GM21737 (cell line): ENCODE measurements around the gene AURKAIP1.

Experiments
- ATAC-seq: cut with Tn5 transposase; IDR thresholded peaks from one replicate; pipeline ENCODE4 v1.9.1; 2021; ENCODE audit warnings: mild to moderate bottlenecking, moderate library complexity; ENCODE audit not compliant: unreplicated experiment

Gene AURKAIP1

DNA sequence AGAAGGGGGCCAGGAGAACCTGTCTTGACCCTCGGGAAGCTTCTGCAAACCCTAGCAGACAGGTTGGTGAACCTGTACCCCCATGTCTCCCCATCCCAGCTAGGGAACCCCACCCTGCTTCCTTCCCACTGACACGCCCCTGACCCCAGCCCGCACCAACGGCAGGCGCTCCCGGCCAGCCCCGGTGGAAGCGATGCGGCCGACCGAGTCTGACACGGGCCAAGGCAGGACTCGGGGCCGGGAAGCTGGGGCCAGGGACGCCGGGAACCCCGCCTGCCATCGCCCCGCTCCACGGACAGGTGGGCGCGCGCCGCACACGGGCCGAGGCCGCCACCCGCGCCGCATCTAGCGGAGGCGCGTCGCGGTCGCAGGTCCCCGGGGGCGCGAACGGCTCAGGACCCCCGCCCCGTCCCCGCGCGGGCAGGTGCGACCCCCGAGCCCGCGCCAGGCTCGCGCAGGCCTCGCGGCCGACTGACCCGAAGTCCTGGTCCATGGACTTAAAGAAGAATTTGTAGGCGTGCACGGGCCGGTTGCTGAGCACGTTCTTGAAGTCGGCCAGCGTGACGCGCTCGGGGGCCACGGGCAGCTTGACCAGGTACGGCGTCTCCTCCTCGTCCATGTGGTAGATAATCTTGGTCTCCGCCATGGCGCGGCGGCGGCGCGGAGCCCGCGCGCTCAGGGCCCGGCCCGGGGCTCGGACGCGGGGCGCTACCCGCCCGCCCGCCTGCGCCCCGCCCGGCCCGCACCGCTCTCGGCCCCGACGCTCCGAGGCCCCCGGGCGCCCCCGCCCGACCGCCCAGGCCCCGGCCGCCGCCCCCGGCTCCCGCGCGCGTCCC lies 26.4 kb downstream of the AURKAIP1 start:
- ATAC-seq, result peak; percentile 33

- ATAC-seq, result no peak
Measured at GRCh38 chr1:1347663-1348419, 27.2 kb downstream of the AURKAIP1 start.

GRCh38 chr1:1347026-1347595 lies 27.9 kb downstream of the AURKAIP1 start:
- ATAC-seq, result no peak

DNA sequence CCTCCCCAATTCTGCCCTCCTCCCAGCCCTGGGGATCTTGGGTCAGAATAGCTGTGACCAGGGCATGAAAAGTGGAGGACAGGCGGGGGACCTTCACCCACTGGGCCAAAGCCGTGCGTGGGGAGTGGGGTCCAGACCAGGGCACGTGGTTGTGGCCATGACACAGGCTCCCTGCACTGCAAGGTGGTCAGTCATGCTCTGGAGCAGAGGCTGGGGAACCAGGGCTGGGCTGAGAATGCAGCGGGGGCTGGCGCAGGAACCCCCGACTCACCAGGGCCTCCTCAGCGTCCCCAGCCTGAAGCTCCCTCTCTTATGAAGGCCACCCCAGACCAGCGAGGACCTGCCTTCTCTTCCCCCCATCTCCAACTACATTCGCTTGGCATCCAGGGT lies 28.5 kb downstream of the AURKAIP1 start:
- ATAC-seq, result no peak

DNA sequence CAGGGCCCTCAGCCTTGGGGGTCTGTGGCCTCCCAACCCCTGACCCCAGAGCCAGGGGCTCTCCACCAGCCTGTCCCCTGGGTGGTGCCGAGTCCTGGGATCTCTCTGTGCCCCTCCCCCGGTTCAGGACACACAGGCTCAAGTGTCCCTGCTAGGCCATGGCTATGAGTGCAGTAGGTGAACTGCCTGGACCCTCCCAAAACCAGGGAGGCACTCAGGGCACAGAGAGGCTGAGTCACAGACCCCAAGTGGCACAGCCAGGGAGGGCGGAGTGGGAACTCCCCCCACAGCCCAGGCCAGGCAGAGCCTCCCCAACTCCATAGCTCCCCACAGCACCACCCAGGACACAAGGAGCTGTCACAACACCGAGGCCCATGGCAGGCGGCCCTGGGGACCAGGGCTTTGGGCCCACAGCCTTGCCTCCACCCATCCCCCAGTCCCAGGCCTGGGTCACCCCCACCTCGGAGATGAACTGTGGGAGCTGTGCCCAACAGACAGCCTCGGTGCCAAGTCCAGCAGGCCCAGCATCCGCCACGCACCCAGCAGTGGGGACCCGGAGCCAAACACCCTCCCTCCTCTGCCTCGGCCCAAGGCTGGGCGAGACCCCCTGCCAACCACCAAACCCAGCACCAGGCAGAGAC lies 29.0 kb downstream of the AURKAIP1 start:
- no peak for ATAC-seq

- ATAC-seq, result no peak
Measured at GRCh38 chr1:1345384-1345783, 29.6 kb downstream of the AURKAIP1 start.

- ATAC-seq, result no peak
Measured at GRCh38 chr1:1344655-1345361, 30.2 kb downstream of the AURKAIP1 start.

DNA sequence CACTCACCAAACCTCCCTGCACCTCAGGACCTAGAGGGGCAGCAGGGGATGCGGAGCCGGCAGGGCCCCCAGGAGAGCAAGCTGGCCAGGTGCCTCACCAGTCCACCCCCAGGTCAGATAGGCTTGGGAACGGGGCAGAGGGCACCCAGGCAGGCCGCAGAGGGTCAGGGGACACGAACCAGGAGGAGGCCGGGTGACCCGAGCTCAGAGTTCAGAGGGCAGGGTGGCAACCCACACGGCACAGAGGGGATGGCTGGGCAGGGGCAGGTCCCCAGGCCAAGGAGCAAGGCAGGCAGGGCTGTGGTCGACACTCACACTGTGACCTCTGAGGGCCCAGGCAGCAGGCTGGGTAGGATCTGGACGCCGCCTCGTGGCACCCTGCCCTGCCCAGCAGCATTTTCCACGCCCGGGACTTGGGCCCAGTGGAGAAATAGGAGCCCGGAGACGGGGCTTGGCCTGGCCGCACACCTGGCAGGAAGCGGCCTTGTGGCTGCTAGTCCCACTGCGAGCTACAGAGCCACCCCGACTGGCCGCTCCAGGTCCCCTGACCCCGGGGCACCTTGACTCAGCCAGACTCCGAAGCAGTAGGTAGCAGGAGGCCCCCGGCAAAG lies 31.1 kb downstream of the AURKAIP1 start:
- ATAC-seq, result no peak

DNA sequence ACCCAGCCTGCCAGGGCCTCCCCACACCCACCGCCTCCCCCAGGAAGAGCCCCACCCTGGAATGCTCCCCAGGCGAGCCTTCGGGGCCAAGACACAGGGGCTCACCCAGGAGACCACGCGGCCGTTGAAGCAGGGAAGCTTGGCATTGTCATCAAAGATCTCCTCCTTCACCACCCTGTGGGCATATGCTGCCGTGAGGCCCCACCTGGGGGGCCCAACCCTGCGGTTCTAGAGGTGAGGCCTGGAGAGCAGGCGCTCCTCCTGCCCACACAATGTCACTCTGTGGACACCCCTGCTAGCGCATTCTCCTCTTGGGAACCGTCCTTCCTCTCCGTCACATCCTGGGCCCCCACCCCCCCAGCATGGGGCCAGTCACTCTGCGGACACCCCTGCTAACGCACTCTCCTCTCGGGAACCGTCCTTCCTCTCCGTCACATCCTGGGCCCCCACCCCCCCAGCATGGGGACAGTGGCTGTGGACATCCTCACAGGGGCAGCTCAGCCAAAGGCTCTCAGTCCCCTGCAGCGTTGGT lies 32.4 kb downstream of the AURKAIP1 start:
- no peak for ATAC-seq

DNA sequence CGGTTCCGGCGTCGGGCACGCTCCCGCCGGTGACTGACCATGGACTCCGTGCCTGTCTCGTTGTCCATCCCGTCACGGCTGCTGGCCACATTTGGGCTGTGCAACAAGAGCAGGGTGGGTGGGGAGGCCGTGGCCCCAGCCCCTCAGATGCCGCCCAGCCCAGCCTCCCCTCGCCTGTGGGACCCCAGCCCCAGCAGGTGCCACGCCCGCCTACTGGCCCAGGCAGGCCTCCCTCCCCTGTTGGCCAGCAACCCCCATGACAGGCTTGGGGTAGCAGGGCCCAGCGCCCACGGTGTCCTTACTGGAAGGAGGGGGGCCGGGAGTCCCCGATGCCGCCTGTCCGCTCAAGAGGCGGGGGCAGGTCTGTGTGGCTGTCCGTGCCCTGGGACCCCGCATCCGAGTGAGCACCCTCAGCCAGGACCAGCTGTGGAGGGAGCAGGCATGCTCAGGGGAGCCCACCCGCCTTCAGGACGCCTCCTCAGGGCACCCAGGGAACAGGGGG lies 32.9 kb downstream of the AURKAIP1 start:
- no peak for ATAC-seq

DNA sequence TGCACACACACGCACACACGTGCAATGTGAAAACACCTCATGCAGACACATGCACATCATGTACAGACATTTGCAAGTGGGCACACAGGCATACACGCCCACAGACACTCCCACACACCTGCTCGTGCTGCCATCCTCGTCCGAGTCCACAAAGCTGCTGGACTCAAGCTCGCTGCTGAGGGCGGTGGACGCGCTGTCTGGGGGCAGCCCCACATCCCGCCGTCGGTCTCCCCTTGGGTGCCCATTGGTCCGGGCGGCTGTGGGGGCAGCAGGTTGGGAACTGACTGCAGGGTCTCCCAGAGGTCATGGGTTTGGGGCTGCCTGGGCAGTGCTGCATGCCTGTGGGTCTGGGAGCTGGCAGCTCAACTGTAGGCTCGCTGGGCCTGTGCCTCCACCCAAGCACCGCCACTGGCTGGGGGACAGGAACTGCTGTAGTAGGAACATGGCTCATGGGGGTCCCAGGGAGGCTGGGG lies 33.4 kb downstream of the AURKAIP1 start:
- ATAC-seq, result no peak

- ATAC-seq, result no peak
Measured at GRCh38 chr1:1340791-1341548, 34.0 kb downstream of the AURKAIP1 start.

DNA sequence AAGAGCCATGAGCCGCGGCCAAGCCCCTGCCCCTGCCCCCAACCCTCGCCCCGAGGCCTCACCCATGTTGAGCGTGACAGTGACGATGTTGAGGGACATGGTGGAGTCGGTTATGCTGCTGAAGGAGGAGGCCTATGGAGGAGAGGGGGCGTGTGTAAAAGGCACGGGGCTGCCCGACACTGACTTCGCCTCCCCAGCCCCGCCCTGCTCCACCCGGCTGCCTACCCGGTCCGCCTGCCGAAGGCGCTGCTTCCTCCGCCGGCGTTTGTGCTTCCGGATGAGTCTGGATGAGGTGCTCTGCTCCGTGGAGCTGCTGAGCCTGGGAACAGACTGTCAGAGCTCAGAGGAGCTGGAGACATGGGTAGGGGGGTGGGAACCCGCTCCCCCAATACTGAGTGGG lies 34.8 kb downstream of the AURKAIP1 start:
- ATAC-seq, result no peak

- ATAC-seq, result no peak
Measured at GRCh38 chr1:1338278-1338677, 36.7 kb downstream of the AURKAIP1 start.

GRCh38 chr1:1337793-1338147 lies 37.2 kb downstream of the AURKAIP1 start:
- ATAC-seq, result no peak

GRCh38 chr1:1336931-1337792 lies 37.8 kb downstream of the AURKAIP1 start:
- ATAC-seq, result no peak

DNA sequence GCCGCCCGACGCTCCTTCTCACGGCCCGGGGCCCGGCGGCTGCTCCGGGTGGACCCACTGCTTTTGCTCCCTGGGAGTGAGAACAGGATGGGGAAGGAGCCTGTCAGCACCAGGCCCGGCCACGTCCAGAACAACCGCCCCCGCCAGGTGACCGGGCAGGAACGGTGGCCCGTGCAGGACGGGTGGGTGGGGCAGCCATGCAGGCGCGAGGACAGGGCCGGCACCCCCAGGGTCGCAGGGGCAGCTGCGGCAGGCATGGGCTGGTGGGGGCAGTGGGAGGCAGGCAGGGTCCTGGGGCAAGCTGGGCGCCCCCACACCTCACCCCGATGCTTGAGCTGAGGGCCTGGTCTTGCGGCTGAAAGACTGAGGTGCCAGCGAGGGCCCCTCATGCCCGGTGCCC lies 38.6 kb downstream of the AURKAIP1 start:
- ATAC-seq, result no peak

DNA sequence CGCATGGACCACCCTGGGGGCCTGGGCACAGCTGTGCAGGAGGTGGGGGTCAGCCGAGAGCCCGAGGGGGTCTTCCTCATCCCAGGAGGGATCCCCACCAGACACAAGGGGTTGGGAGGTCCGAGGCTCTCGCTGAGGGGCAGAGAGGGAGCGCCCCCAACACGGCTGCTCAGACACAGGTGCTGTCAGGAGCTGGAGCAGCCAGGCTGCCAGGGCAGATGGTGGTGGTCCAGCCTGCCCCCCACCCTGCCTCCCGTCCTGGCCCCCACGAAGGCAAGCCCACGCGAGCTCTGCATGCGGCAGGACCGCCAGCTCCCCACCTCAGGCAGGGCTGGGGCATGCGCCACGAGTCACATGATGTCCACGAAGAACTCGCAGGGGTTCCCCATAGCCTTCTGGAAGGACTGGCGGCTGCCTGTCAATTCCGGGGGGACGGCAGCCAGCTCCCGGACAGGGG lies 39.2 kb downstream of the AURKAIP1 start:
- ATAC-seq, result no peak
